A673 (cell line): ENCODE results near the gene PEX5L. TPM values are rescaled to one million over a fixed set of nuclear protein-coding genes. Genes with fewer than 3 reads are reported as not detected.

Source experiments
- BruUV-seq: library from RNA; stranded (reverse); fragments of 400-500 nt; replicated peaks from 2 replicates; lab custom pipeline; 2021; lab: Mats Ljungman, UMichigan
- CTCF ChIA-PET: fragments of 300-600 bp; sonication (Branson Sonifier 250); formaldehyde crosslinking; loops from one replicate; lab custom pipeline; 2022; ENCODE audit warnings: antibody characterized with exemption; lab: Charles Lee
- POLR2A ChIA-PET: fragments of 300-600 bp; sonication (Branson Sonifier 250); formaldehyde crosslinking; loops from one replicate; lab custom pipeline; 2022; ENCODE audit warnings: antibody characterized with exemption; ENCODE audit not compliant: low non-redundant PET; lab: Charles Lee
- DNase-seq: peaks from one replicate; pipeline ENCODE4 v3.0.0-alpha.2; 2015; ENCODE audit warnings: low spot score
- H3K27ac ChIP-seq: fragments of 200-600 bp; sonication (generic); 2 replicates; pipeline ENCODE4 v1.5.1; 2016; ENCODE audit warnings: mixed run types, low read depth, mild to moderate bottlenecking, mixed read lengths, antibody characterized with exemption, low read length; ENCODE audit not compliant: poor library complexity, severe bottlenecking
- H3K27me3 ChIP-seq: fragments of 200-600 bp; sonication (generic); replicated peaks from 2 replicates; pipeline ENCODE4 v1.6.1; 2017; ENCODE audit warnings: mixed run types, low read depth, mild to moderate bottlenecking, mixed read lengths, antibody characterized with exemption, low read length; ENCODE audit not compliant: insufficient read depth, poor library complexity
- H3K36me3 ChIP-seq: fragments of 200-600 bp; sonication (generic); 2 replicates; pipeline ENCODE4 v1.6.1; 2016; ENCODE audit warnings: mixed run types, mild to moderate bottlenecking, mixed read lengths, antibody characterized with exemption, low read length; ENCODE audit not compliant: insufficient read depth, poor library complexity, severe bottlenecking
- H3K4me1 ChIP-seq: fragments of 200-600 bp; sonication (generic); 2 replicates; pipeline ENCODE4 v1.6.1; 2017; ENCODE audit warnings: mixed run types, mild to moderate bottlenecking, mixed read lengths, antibody characterized with exemption, low read length; ENCODE audit not compliant: insufficient read depth, poor library complexity, severe bottlenecking
- H3K4me3 ChIP-seq: fragments of 200-600 bp; sonication (generic); 2 replicates; pipeline ENCODE4 v1.5.1; 2016; ENCODE audit warnings: low read depth, mixed run types, mild to moderate bottlenecking, mixed read lengths, low read length; ENCODE audit not compliant: poor library complexity, severe bottlenecking
- H3K9me3 ChIP-seq: fragments of 200-600 bp; sonication (generic); 2 replicates; pipeline ENCODE4 v1.6.1; 2016; ENCODE audit warnings: mixed run types, low read depth, mild to moderate bottlenecking, mixed read lengths, antibody characterized with exemption, low read length; ENCODE audit not compliant: poor library complexity, severe bottlenecking
- EZH2 ChIP-seq: fragments of 200-600 bp; sonication (generic); IDR thresholded peaks from 2 replicates; pipeline ENCODE4 v1.6.1; 2017; ENCODE audit warnings: borderline replicate concordance, low read depth, mild to moderate bottlenecking, mixed read lengths, antibody characterized with exemption, low read length; ENCODE audit not compliant: poor library complexity, severe bottlenecking
- intact Hi-C: fragments of 100-400 bp; cut with micrococcal nuclease; formaldehyde crosslinking; loops from one replicate; pipeline ENCODE4 v1.10.0; 2022; ENCODE audit not compliant: unreplicated experiment
- total RNA-seq: library from RNA; stranded (reverse); gene quantifications from 2 replicates; pipeline ENCODE4 v1.2.3, GENCODE V29; 2021
- TF ChIP-seq, protein P1 (sequence below): fragments of 300-800, 200-600 bp; sonication (generic); conservative IDR thresholded peaks from 2 replicates; pipeline ENCODE4 v1.5.1; 2017; ENCODE audit warnings: low read depth, mild to moderate bottlenecking, antibody characterized with exemption, low read length, moderate library complexity, mixed read lengths

PEX5L gene
- total RNA-seq, 1 experiment from 2014 or later: not detected

DNA sequence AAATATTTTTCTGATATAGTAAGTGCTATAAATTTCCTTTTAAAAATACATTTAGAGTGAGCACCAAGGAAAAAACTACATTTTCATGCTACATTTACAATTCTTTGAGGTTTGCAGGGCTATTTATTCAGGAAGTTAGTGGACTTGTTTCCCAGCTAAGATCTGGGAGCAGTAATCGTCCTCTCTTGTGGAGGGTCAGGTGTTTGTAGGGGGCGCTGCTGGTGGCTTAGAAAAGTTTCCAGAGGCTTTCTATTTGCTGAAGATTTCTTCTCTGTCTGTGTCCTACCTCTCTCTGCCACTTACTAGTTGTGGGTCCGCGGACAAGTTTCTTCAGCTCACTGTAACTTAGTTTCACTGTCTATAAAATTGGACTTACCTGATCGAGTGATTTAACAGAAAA is 163.9 kb downstream of the PEX5L start:
- H3K27ac ChIP-seq: no peak overlapping the region
- no TSS peak for BruUV-seq

DNA sequence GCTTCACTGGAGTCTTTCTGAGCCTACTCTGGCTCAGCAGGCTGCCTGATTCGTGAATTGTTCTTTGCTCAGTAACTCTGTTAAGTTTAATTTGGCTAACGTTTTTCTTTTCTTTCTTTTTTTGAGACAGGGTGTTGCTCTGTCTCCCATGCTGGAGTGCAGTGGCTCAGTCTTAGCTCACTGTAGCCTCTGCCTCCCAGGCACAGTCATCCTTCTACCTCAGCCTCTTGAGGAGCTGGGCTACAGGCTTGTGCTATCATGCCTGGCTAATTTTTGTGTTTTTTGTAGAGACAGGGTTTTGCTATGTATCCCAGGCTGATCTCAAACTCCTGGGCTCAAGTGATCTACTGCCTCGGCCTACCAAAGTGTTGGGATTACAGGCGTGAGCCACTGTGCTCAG is 165.0 kb downstream of the PEX5L start:
- TF ChIP-seq, protein P1, sequence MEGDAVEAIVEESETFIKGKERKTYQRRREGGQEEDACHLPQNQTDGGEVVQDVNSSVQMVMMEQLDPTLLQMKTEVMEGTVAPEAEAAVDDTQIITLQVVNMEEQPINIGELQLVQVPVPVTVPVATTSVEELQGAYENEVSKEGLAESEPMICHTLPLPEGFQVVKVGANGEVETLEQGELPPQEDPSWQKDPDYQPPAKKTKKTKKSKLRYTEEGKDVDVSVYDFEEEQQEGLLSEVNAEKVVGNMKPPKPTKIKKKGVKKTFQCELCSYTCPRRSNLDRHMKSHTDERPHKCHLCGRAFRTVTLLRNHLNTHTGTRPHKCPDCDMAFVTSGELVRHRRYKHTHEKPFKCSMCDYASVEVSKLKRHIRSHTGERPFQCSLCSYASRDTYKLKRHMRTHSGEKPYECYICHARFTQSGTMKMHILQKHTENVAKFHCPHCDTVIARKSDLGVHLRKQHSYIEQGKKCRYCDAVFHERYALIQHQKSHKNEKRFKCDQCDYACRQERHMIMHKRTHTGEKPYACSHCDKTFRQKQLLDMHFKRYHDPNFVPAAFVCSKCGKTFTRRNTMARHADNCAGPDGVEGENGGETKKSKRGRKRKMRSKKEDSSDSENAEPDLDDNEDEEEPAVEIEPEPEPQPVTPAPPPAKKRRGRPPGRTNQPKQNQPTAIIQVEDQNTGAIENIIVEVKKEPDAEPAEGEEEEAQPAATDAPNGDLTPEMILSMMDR: no peak
- H3K9me3 ChIP-seq: no peaks in the 10 kb centered on the region
- intact Hi-C loops: no loop called here
- no peak overlapping the region for H3K4me3 ChIP-seq
- BruUV-seq: no TSS peak
- CTCF ChIA-PET: no interaction called here
- H3K27me3 ChIP-seq: no peaks in the 10 kb centered on the region
- H3K27ac ChIP-seq: no peak overlapping the region
- DNase-seq: no peak
- H3K4me1 ChIP-seq: no peaks in the 10 kb centered on the region
- no peaks in the 10 kb centered on the region for H3K36me3 ChIP-seq
- POLR2A ChIA-PET: no interaction called here

More for the DNA sequence above, 163.9 kb downstream of the PEX5L start:
- CTCF ChIA-PET: no interaction called here
- Histone ChIP-seq H3K4me3 (no peak overlapping the region), H3K4me1 (no peaks in the 10 kb centered on the region), H3K9me3 (no peaks in the 10 kb centered on the region), H3K36me3 (no peaks in the 10 kb centered on the region), H3K27me3 (peaks cover under 1% of the 10 kb centered on the region)
- POLR2A ChIA-PET: no interaction called here
- TF ChIP-seq EZH2: no peak
- TF ChIP-seq, protein P1: peak; percentile 24; the same call in 1 of the 2 replicates
- no peak for DNase-seq
- intact Hi-C loops: no loop called here

DNA sequence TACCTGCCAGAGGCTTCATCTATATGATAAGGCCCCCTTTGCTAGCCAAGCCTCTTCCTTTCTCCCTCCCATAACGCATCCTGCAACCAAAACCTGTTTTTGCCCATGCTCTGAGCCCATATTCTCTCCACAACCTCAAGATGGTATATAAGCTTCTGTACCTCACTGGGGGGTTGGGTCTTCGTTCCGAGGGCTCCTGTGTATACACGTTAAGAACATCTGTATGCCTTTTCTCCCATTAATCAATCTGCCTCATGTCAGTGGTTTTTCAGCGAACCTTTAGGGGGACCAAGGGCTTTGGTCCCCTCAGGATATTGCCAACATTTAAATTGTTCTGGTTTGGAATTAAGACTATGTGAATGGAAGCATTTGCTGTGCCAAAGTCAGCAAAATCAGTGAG is 168.0 kb downstream of the PEX5L start:
- CTCF ChIA-PET: no interaction called here

More for the DNA sequence above, 168.0 kb downstream of the PEX5L start:
- intact Hi-C loops: no loop called here
- no peak overlapping the region for H3K4me3 ChIP-seq
- no peaks in the 10 kb centered on the region for H3K9me3 ChIP-seq
- H3K27me3 ChIP-seq: no peaks in the 10 kb centered on the region
- no peak overlapping the region for H3K27ac ChIP-seq
- peaks cover 14% of the 10 kb centered on the region for H3K4me1 ChIP-seq
- POLR2A ChIA-PET: no interaction called here
- no TSS peak for BruUV-seq
- DNase-seq: no peak
- H3K36me3 ChIP-seq: no peaks in the 10 kb centered on the region
- TF ChIP-seq, protein P1: no peak
- TF ChIP-seq EZH2: no peak
